GM13976 (cell line): ENCODE data around the gene TULP1.
A peak's percentile ranks its signal among the peaks of the same experiment; 100 is the strongest.

Experiments used
- DNase-seq: peaks from one replicate; pipeline ENCODE4 v3.0.0; 2012; ENCODE audit warnings: low spot score
- CTCF ChIP-seq: IDR thresholded peaks from 2 replicates; pipeline ENCODE4 v1.5.1; 2012; ENCODE audit warnings: borderline replicate concordance, mild to moderate bottlenecking; ENCODE audit not compliant: insufficient read depth; ENCODE audit errors: extremely low read depth, missing control alignments, control extremely low read depth
- in situ Hi-C: fragments of 300-500 bp; cut with MboI; formaldehyde crosslinking; loops from one replicate; pipeline ENCODE4 v1.12.0; 2022; ENCODE audit warnings: low sequenced_read_pairs, mixed read lengths, inconsistent platforms; ENCODE audit not compliant: unreplicated experiment

TULP1 gene

DNA sequence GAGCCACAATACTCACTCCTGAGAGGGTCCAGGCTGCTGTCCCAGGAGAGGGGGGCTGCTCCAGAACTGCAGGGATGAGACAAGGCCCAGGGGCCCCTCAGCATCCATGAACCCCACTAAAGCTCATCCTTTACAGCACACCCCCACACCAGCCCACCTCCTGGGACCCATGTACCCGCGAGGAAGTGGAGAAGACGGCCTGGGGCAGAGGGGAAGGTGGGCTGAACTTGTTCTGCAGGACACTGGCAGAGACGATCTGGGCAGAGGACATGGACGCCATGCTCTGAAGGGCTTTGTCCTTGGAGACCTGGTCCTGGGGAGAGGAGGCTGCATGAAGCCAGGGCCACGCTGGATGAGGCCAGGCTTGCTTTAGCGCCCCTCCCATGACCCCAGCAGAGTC is 34.4 kb downstream of the TULP1 start:
- DNase-seq = no peak
- in situ Hi-C loops = no loop called here
- no peak for TF ChIP-seq CTCF

- in situ Hi-C loops = no loop called here
Measured at GRCh38 chr6:35477551-35478179, 35.0 kb downstream of the TULP1 start.

GRCh38 chr6:35477028-35477427 is 35.7 kb downstream of the TULP1 start:
- TF ChIP-seq CTCF = no peak
- DNase-seq = no peak
- in situ Hi-C loops = no loop called here

More at GRCh38 chr6:35477551-35478179, 35.0 kb downstream of the TULP1 start:
- TF ChIP-seq CTCF = no peak
- no peak for DNase-seq

DNA sequence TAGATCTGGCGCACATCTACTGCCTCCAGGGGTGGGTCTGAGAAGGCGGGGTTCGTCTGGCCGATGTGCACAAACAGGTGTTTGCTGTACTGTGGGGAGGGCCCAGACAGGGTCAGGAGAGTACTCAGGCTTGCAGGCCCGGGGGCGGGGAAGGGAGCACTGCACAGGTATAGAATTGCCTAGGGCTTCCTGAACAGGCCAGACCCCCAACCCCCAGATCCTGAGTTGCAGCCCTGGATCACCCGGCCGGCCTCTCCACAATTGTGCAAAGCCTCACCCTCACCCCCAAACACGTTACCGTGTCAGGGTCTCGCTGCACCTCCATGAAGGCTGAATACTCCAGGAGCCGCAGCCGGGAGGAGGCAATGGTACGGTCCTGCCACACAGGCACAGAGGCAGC is 36.7 kb downstream of the TULP1 start:
- in situ Hi-C loops = no loop called here
- no peak for TF ChIP-seq CTCF
- no peak for DNase-seq

GRCh38 chr6:35475573-35475972 is 37.1 kb downstream of the TULP1 start:
- in situ Hi-C loops = no loop called here
- no peak for TF ChIP-seq CTCF
- no peak for DNase-seq

- in situ Hi-C loops = no loop called here
- no peak for TF ChIP-seq CTCF
Measured at GRCh38 chr6:35474942-35475570, 37.6 kb downstream of the TULP1 start.

More at GRCh38 chr6:35474942-35475570, 37.6 kb downstream of the TULP1 start:
- DNase-seq = peak; percentile 36
